A673 (cell line): Measurements from ENCODE around the gene C2CD2L. TPM values are rescaled to one million over a fixed set of nuclear protein-coding genes. Genes with fewer than 3 reads are reported as not detected.

ENCODE experiments used
- BruUV-seq: library from RNA; stranded (reverse); fragments of 400-500 nt; replicated peaks from 2 replicates; lab custom pipeline; 2021; lab: Mats Ljungman, UMichigan
- CTCF ChIA-PET: fragments of 300-600 bp; sonication (Branson Sonifier 250); formaldehyde crosslinking; loops from one replicate; lab custom pipeline; 2022; ENCODE audit warnings: antibody characterized with exemption; lab: Charles Lee
- POLR2A ChIA-PET: fragments of 300-600 bp; sonication (Branson Sonifier 250); formaldehyde crosslinking; loops from one replicate; lab custom pipeline; 2022; ENCODE audit warnings: antibody characterized with exemption; ENCODE audit not compliant: low non-redundant PET; lab: Charles Lee
- DNase-seq: peaks from one replicate; pipeline ENCODE4 v3.0.0-alpha.2; 2015; ENCODE audit warnings: low spot score
- H3K27ac ChIP-seq: fragments of 200-600 bp; sonication (generic); 2 replicates; pipeline ENCODE4 v1.5.1; 2016; ENCODE audit warnings: mixed run types, low read depth, mild to moderate bottlenecking, mixed read lengths, antibody characterized with exemption, low read length; ENCODE audit not compliant: poor library complexity, severe bottlenecking
- H3K27me3 ChIP-seq: fragments of 200-600 bp; sonication (generic); replicated peaks from 2 replicates; pipeline ENCODE4 v1.6.1; 2017; ENCODE audit warnings: mixed run types, low read depth, mild to moderate bottlenecking, mixed read lengths, antibody characterized with exemption, low read length; ENCODE audit not compliant: insufficient read depth, poor library complexity
- H3K36me3 ChIP-seq: fragments of 200-600 bp; sonication (generic); 2 replicates; pipeline ENCODE4 v1.6.1; 2016; ENCODE audit warnings: mixed run types, mild to moderate bottlenecking, mixed read lengths, antibody characterized with exemption, low read length; ENCODE audit not compliant: insufficient read depth, poor library complexity, severe bottlenecking
- H3K4me1 ChIP-seq: fragments of 200-600 bp; sonication (generic); 2 replicates; pipeline ENCODE4 v1.6.1; 2017; ENCODE audit warnings: mixed run types, mild to moderate bottlenecking, mixed read lengths, antibody characterized with exemption, low read length; ENCODE audit not compliant: insufficient read depth, poor library complexity, severe bottlenecking
- H3K4me3 ChIP-seq: fragments of 200-600 bp; sonication (generic); 2 replicates; pipeline ENCODE4 v1.5.1; 2016; ENCODE audit warnings: low read depth, mixed run types, mild to moderate bottlenecking, mixed read lengths, low read length; ENCODE audit not compliant: poor library complexity, severe bottlenecking
- H3K9me3 ChIP-seq: fragments of 200-600 bp; sonication (generic); 2 replicates; pipeline ENCODE4 v1.6.1; 2016; ENCODE audit warnings: mixed run types, low read depth, mild to moderate bottlenecking, mixed read lengths, antibody characterized with exemption, low read length; ENCODE audit not compliant: poor library complexity, severe bottlenecking
- CTCF ChIP-seq: fragments of 300-800, 200-600 bp; sonication (generic); conservative IDR thresholded peaks from 2 replicates; pipeline ENCODE4 v1.5.1; 2017; ENCODE audit warnings: low read depth, mild to moderate bottlenecking, antibody characterized with exemption, low read length, moderate library complexity, mixed read lengths
- EZH2 ChIP-seq: fragments of 200-600 bp; sonication (generic); IDR thresholded peaks from 2 replicates; pipeline ENCODE4 v1.6.1; 2017; ENCODE audit warnings: borderline replicate concordance, low read depth, mild to moderate bottlenecking, mixed read lengths, antibody characterized with exemption, low read length; ENCODE audit not compliant: poor library complexity, severe bottlenecking
- intact Hi-C: fragments of 100-400 bp; cut with micrococcal nuclease; formaldehyde crosslinking; loops from one replicate; pipeline ENCODE4 v1.10.0; 2022; ENCODE audit not compliant: unreplicated experiment
- total RNA-seq: library from RNA; stranded (reverse); gene quantifications from 2 replicates; pipeline ENCODE4 v1.2.3, GENCODE V29; 2021

The C2CD2L gene
- total RNA-seq, 1 experiment from 2014 or later, result 17.8 TPM

- no TSS peak for BruUV-seq
- Histone ChIP-seq H3K4me1 (no peaks in the 10 kb centered on the region), H3K9me3 (no peaks in the 10 kb centered on the region), H3K4me3 (no peak overlapping the region), H3K36me3 (no peaks in the 10 kb centered on the region), H3K27ac (no peak overlapping the region), H3K27me3 (no peaks in the 10 kb centered on the region)
- no peak for DNase-seq
- intact Hi-C loops, result no loop called here
- ChIA-PET CTCF (no interaction called here), POLR2A (interaction anchor here (0.7 kb wide), 1 partner anchor 8 kb away, joined by 3 read pairs; no protein-coding TSS in a partner anchor)
- TF ChIP-seq CTCF (0 out of 2 replicates have a peak, but pooled peaks have one; percentile 17), EZH2 (no peak)
These were observed 48.8 kb downstream of the C2CD2L start for GRCh38 chr11:119155733-119156492.

GRCh38 chr11:119156496-119156895, 49.4 kb downstream of the C2CD2L start:
- no peak for DNase-seq
- ChIA-PET POLR2A (no interaction called here), CTCF (interaction anchor here (0.5 kb wide), 1 partner anchor 487 kb away, joined by 7 read pairs; no protein-coding TSS in a partner anchor)
- H3K27me3 ChIP-seq, result no peaks in the 10 kb centered on the region
- H3K27ac ChIP-seq, result no peak overlapping the region
- no peak for TF ChIP-seq CTCF
- no peak for TF ChIP-seq EZH2
- no TSS peak for BruUV-seq
- H3K4me1 ChIP-seq, result no peaks in the 10 kb centered on the region
- intact Hi-C loops, result no loop called here
- no peak overlapping the region for H3K4me3 ChIP-seq
- H3K36me3 ChIP-seq, result no peaks in the 10 kb centered on the region
- H3K9me3 ChIP-seq, result no peaks in the 10 kb centered on the region

GRCh38 chr11:119157063-119157462, 49.9 kb downstream of the C2CD2L start:
- H3K27ac ChIP-seq, result no peak overlapping the region
- H3K4me3 ChIP-seq, result no peak overlapping the region
- ChIA-PET POLR2A (no interaction called here), CTCF (interaction anchor here (0.5 kb wide), 1 partner anchor 486 kb away, joined by 7 read pairs; no protein-coding TSS in a partner anchor)
- no peak for DNase-seq
- no TSS peak for BruUV-seq
- H3K9me3 ChIP-seq, result no peaks in the 10 kb centered on the region
- no peaks in the 10 kb centered on the region for H3K27me3 ChIP-seq
- no peak for TF ChIP-seq CTCF
- no peak for TF ChIP-seq EZH2
- intact Hi-C loops, result no loop called here
- no peaks in the 10 kb centered on the region for H3K4me1 ChIP-seq
- no peaks in the 10 kb centered on the region for H3K36me3 ChIP-seq
